K562 (cell line): Measurements from ENCODE around the gene ABCB9. TPM values are rescaled to one million over a fixed set of nuclear protein-coding genes. Genes with fewer than 3 reads are reported as not detected.

Experiments
- ATAC-seq: fragments of 200-7000 bp; cut with Tn5 transposase; 3 replicates; pipeline ENCODE4 v1.9.1; 2020; ENCODE audit warnings: moderate library complexity
- BruUV-seq: library from RNA; stranded (reverse); fragments of 400-500 nt; replicated peaks from 2 replicates; lab custom pipeline; 2021; lab: Mats Ljungman, UMichigan
- CTCF ChIA-PET: fragments of 300-600 bp; formaldehyde crosslinking; extraction: SDS; loops from one replicate; lab custom pipeline; 2021; ENCODE audit warnings: low intra/inter-chr PET ratio; lab: Yijun Ruan, JAX
- POLR2A ChIA-PET: fragments of 300-600, 350-650 bp; sonication (Branson Sonifier 250); formaldehyde crosslinking; extraction: SDS; loops from one replicate; lab custom pipeline; 2021; ENCODE audit warnings: antibody characterized with exemption, inconsistent platforms; lab: Yijun Ruan, JAX
- DNase-seq, 4 experiments: peaks; one replicate each; pipeline versions ENCODE4 v3.0.0 to v3.0.0-alpha.2; 2011 to 2018; ENCODE audit warnings: low spot score in 3 of 4, mixed read lengths in 3 of 4; ENCODE audit errors: extremely low read depth in 1 of 4
- FAIRE-seq: peaks from 2 replicates; lab custom pipeline; 2011; peaks lifted over from hg19 to GRCh38; lab: Jason Lieb, UNC
- H2AFZ ChIP-seq: 2 replicates; pipeline ENCODE4 v1.6.0; 2011; ENCODE audit warnings: low read depth, low read length, control low read depth, inconsistent platforms
- H3K27ac ChIP-seq: fragments of 200-600 bp; 3 replicates; pipeline ENCODE4 v1.8.0; 2011; ENCODE audit warnings: low read depth, mild to moderate bottlenecking, control low read depth, inconsistent platforms, low read length, moderate library complexity, mixed read lengths; ENCODE audit errors: extremely low read depth
- H3K27me3 ChIP-seq, 2 experiments: fragments of 300-600 bp in 1 of 2; 2 replicates in 1 of 2; 3 replicates in 1 of 2; pipeline versions ENCODE4 v1.6.0 to v1.8.0; 2011; ENCODE audit warnings: inconsistent platforms in 2 of 2, low read length in 2 of 2, mild to moderate bottlenecking in 1 of 2, mixed read lengths in 1 of 2, moderate library complexity in 1 of 2; ENCODE audit not compliant: control insufficient read depth in 2 of 2, insufficient read depth in 2 of 2
- H3K36me3 ChIP-seq: fragments of 300-600 bp; 3 replicates; pipeline ENCODE4 v1.8.0; 2011; ENCODE audit warnings: mild to moderate bottlenecking, low read length, inconsistent platforms; ENCODE audit not compliant: control insufficient read depth, insufficient read depth
- H3K4me1 ChIP-seq, 2 experiments: fragments of 200-600 bp in 1 of 2; replicated peaks in 1 of 2; 2 replicates in 1 of 2; 3 replicates in 1 of 2; pipeline versions ENCODE4 v1.5.1 to v1.8.0; 2011; ENCODE audit warnings: inconsistent platforms in 2 of 2, low read length in 2 of 2, mild to moderate bottlenecking in 1 of 2, mixed read lengths in 1 of 2, moderate library complexity in 1 of 2; ENCODE audit not compliant: control insufficient read depth in 2 of 2, insufficient read depth in 2 of 2
- H3K4me2 ChIP-seq: 2 replicates; pipeline ENCODE4 v1.6.1; 2011; ENCODE audit warnings: low read length, control low read depth, inconsistent platforms, mixed read lengths; ENCODE audit not compliant: insufficient read depth
- H3K4me3 ChIP-seq: fragments of 200-600 bp; sonication (generic), shearing (Covaris generic); 2 replicates; pipeline ENCODE4 v1.5.1; 2016; ENCODE audit warnings: control low read depth, inconsistent platforms
- H3K79me2 ChIP-seq: fragments of 200-600 bp; 3 replicates; pipeline ENCODE4 v1.8.0; 2011; ENCODE audit warnings: low read length, inconsistent platforms; ENCODE audit not compliant: control insufficient read depth, insufficient read depth
- H3K9ac ChIP-seq, 2 experiments: 2 replicates each; pipeline versions ENCODE4 v1.6.0 to v1.6.1; 2011; ENCODE audit warnings: low read depth in 2 of 2, low read length in 2 of 2, control low read depth in 1 of 2, inconsistent platforms in 1 of 2, mild to moderate bottlenecking in 1 of 2, mixed read lengths in 1 of 2; ENCODE audit not compliant: insufficient read depth in 1 of 2
- H3K9me1 ChIP-seq: one replicate; pipeline ENCODE4 v1.6.0; 2011; ENCODE audit warnings: inconsistent platforms, mild to moderate bottlenecking, low read length, moderate library complexity; ENCODE audit not compliant: control insufficient read depth, insufficient read depth
- H3K9me3 ChIP-seq: replicated peaks from 2 replicates; pipeline ENCODE4 v1.5.1; 2011; ENCODE audit warnings: low read depth, low read length, inconsistent platforms; ENCODE audit not compliant: control insufficient read depth, insufficient read depth
- H4K20me1 ChIP-seq: replicated peaks from 2 replicates; pipeline ENCODE4 v1.6.1; 2011; ENCODE audit warnings: low read length, inconsistent platforms, mixed read lengths; ENCODE audit not compliant: control insufficient read depth, insufficient read depth
- DDX20 ChIP-seq: fragments of 450-650 bp; IDR thresholded peaks from 2 replicates; pipeline ENCODE4 v1.6.1; 2016; ENCODE audit warnings: missing genetic modification characterization, low read depth, mild to moderate bottlenecking, missing compliant biosample characterization, moderate library complexity
- EZH2 ChIP-seq: IDR thresholded peaks from 2 replicates; pipeline ENCODE4 v1.6.1; 2012; ENCODE audit warnings: low read depth, mild to moderate bottlenecking, inconsistent platforms, low read length, borderline replicate concordance
- FOXA3 ChIP-seq, 2 experiments: fragments of 450-650 bp in 1 of 2; sonication (generic) in 1 of 2; formaldehyde crosslinking; IDR thresholded peaks in 1 of 2; conservative IDR thresholded peaks in 1 of 2; 2 replicates each; pipeline versions ENCODE4 v1.4.0 to v1.8.0; 2020 to 2022; ENCODE audit warnings: mild to moderate bottlenecking in 2 of 2, missing genetic modification reagents in 1 of 2
- MCM3 ChIP-seq: fragments of 450-650 bp; IDR thresholded peaks from 2 replicates; pipeline ENCODE4 v1.6.1; 2016
- NCOA6 ChIP-seq: fragments of 450-650 bp; IDR thresholded peaks from 2 replicates; pipeline ENCODE4 v1.6.1; 2017; ENCODE audit warnings: mild to moderate bottlenecking
- POLR3G ChIP-seq: IDR thresholded peaks from 2 replicates; pipeline ENCODE4 v1.6.1; 2011; ENCODE audit not compliant: insufficient read length, insufficient replicate concordance; ENCODE audit errors: extremely low read depth
- PRMT5 ChIP-seq: sonication (generic); formaldehyde crosslinking; IDR thresholded peaks from 2 replicates; pipeline ENCODE4 v1.5.0; 2020; ENCODE audit warnings: missing genetic modification reagents
- TGIF2 ChIP-seq: sonication (generic); formaldehyde crosslinking; IDR thresholded peaks from 2 replicates; pipeline ENCODE4 v1.8.1; 2022; ENCODE audit warnings: mild to moderate bottlenecking, missing genetic modification reagents, moderate library complexity
- XRCC4 ChIP-seq: IDR thresholded peaks from one replicate; pipeline ENCODE4 v1.6.1; 2011; ENCODE audit not compliant: insufficient read depth, insufficient read length; ENCODE audit errors: extremely low read depth
- ZNF232 ChIP-seq: sonication (generic); formaldehyde crosslinking; IDR thresholded peaks from 2 replicates; pipeline ENCODE4 v1.8.0; 2022; ENCODE audit warnings: mild to moderate bottlenecking, missing genetic modification reagents
- WGBS: fragments of 100-300 bp; shearing (Covaris generic); methylation state at CpG from one replicate; pipeline ENCODE4 v1.1.6; 2016; ENCODE audit warnings: low coverage, mixed read lengths; ENCODE audit not compliant: insufficient coverage; ENCODE audit errors: missing lambda C conversion rate; 5-methylcytosine and 5-hydroxymethylcytosine counted together
- in situ Hi-C: fragments of 300-500 bp; cut with MboI; formaldehyde crosslinking; loops from 4 replicates; pipeline ENCODE4 v1.15.0; 2018; ENCODE audit warnings: inconsistent platforms, mixed read lengths
- intact Hi-C: fragments of 100-400 bp; cut with micrococcal nuclease; formaldehyde crosslinking; loops from 2 replicates; pipeline ENCODE4 v1.14.2; 2022
- polyA plus RNA-seq, 8 experiments: library from polyadenylated mRNA; depleted of rRNA in 4 of 8; stranded (reverse) in 5 of 8; unstranded in 3 of 8; fragments of >200 nt; fragmentation: Nextera tagmentation in 2 of 8; fragmentation: Illumina TruSeq in 1 of 8; extraction: Ambion mirVana in 2 of 8; extraction: Trizol in 1 of 8; gene quantifications; 2 replicates each; pipeline versions ENCODE4 v1.2.1 to v1.2.3, GENCODE V29; 2011 to 2014; ENCODE audit warnings: inconsistent platforms in 1 of 8, missing spikeins in 1 of 8
- total RNA-seq, 7 experiments: library from RNA; depleted of rRNA in 6 of 7; stranded (reverse); fragments of >200 nt in 6 of 7; fragmentation: Illumina TruSeq in 2 of 7; extraction: Trizol in 2 of 7; gene quantifications; 2 replicates each; pipeline versions ENCODE4 v1.2.1 to v1.2.3, GENCODE V29; 2011 to 2021; ENCODE audit warnings: low replicate concordance in 1 of 7
- TF ChIP-seq, protein P1 (sequence below): fragments of 200-400 bp; formaldehyde crosslinking; IDR thresholded peaks from 2 replicates; pipeline ENCODE4 v1.6.1; 2017; ENCODE audit warnings: mild to moderate bottlenecking, low read depth, low read length, moderate library complexity
- TF ChIP-seq, protein P2 (sequence below): sonication (generic); formaldehyde crosslinking; IDR thresholded peaks from 2 replicates; pipeline ENCODE4 v1.8.0; 2022; ENCODE audit warnings: mild to moderate bottlenecking, missing genetic modification reagents

Gene ABCB9
- total and polyA plus RNA-seq, 9 of the 15 experiments (the other 6 are each of a cell fraction or from before 2014, with no cell fraction given): 0.20 to 12.6 (median 6.2) TPM

DNA sequence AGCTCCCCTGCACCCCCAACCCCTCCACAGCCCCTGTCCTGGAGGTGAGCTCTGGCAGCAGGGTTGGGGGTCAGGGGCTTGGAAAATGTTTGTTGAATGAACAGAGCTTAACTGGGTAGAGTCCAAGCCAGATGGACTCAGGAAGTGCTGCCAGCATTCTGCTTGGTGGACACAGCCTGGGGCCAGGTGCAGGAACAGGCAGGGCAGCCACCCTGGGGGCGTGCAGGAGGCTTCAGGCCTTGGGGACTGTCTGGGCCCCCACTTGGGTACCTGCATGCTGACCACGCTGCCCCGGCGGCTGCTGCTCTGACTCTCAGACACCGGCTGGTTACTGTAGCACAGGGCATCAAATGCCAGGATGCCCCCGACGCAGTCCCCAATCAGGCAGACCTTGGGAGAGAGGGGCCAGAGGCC lies 29.9 kb upstream of the ABCB9 start:
- H3K36me3 ChIP-seq: no peaks in the 10 kb centered on the region
- H3K27me3 ChIP-seq: no peaks in the 10 kb centered on the region
- H4K20me1 ChIP-seq: no peaks in the 10 kb centered on the region
- no peak overlapping the region for H3K9ac ChIP-seq
- intact Hi-C loops (no loop called here), in situ Hi-C loops (no loop called here)
- no TSS peak for BruUV-seq
- H3K9me1 ChIP-seq: no peaks in the 10 kb centered on the region
- H3K79me2 ChIP-seq: no peaks in the 10 kb centered on the region
- ATAC-seq (no peak), FAIRE-seq (no peak), DNase-seq (no peak)
- no peak overlapping the region for H2AFZ ChIP-seq
- 55% methylated on average over 4 of the region's 7 CpGs for WGBS
- ChIA-PET CTCF (no interaction called here), POLR2A (no interaction called here)
- no peaks in the 10 kb centered on the region for H3K9me3 ChIP-seq
- TF ChIP-seq XRCC4: no peak
- TF ChIP-seq ZNF232 (CRISPR knock-in tag): no peak
- TF ChIP-seq, protein P1, sequence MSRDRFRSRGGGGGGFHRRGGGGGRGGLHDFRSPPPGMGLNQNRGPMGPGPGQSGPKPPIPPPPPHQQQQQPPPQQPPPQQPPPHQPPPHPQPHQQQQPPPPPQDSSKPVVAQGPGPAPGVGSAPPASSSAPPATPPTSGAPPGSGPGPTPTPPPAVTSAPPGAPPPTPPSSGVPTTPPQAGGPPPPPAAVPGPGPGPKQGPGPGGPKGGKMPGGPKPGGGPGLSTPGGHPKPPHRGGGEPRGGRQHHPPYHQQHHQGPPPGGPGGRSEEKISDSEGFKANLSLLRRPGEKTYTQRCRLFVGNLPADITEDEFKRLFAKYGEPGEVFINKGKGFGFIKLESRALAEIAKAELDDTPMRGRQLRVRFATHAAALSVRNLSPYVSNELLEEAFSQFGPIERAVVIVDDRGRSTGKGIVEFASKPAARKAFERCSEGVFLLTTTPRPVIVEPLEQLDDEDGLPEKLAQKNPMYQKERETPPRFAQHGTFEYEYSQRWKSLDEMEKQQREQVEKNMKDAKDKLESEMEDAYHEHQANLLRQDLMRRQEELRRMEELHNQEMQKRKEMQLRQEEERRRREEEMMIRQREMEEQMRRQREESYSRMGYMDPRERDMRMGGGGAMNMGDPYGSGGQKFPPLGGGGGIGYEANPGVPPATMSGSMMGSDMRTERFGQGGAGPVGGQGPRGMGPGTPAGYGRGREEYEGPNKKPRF: no peak
- TF ChIP-seq EZH2: no peak
- no peak for TF ChIP-seq NCOA6
- no peak for TF ChIP-seq FOXA3 (CRISPR knock-in tag; conservative IDR thresholded peaks at IDR 0.05 in 1 of 2, IDR thresholded peaks at IDR 0.05 in 1 of 2)
- TF ChIP-seq PRMT5 (CRISPR knock-in tag): no peak
- no peak for TF ChIP-seq DDX20
- TF ChIP-seq, protein P2, sequence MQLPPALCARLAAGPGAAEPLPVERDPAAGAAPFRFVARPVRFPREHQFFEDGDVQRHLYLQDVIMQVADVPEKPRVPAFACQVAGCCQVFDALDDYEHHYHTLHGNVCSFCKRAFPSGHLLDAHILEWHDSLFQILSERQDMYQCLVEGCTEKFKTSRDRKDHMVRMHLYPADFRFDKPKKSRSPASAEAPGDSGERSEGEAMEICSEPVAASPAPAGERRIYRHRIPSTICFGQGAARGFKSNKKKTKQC (CRISPR knock-in tag): no peak
- no peak for TF ChIP-seq TGIF2 (CRISPR knock-in tag)
- no peak for TF ChIP-seq POLR3G
- TF ChIP-seq MCM3: no peak
- peaks cover 13 to 45% of the 10 kb centered on the region in 2 experiments for H3K4me1 ChIP-seq
- H3K4me2 ChIP-seq: no peak overlapping the region
- H3K4me3 ChIP-seq: no peak overlapping the region
- H3K27ac ChIP-seq: no peak overlapping the region
